ENCODE data around the gene CUL7. TPM values are rescaled to one million over a fixed set of nuclear protein-coding genes. Genes with fewer than 3 reads are reported as not detected.
A peak's percentile ranks its signal among the peaks of the same experiment; 100 is the strongest.

Gene CUL7
- total RNA-seq, 1 donor from 2014 or later: 58.1 TPM

GRCh38 chr6:43077333-43077809 is 23.7 kb upstream of the CUL7 start:
- no peak for DNase-seq (ENCODE audit: low read depth)

GRCh38 chr6:43076464-43077332 is 23.0 kb upstream of the CUL7 start:
- DNase-seq (ENCODE audit: low read depth): peak; percentile 49

GRCh38 chr6:43075670-43076463 is 22.2 kb upstream of the CUL7 start, which contains the start of gene PTK7:
Gene PTK7 (plus strand): TSS chr6:43076314. CDS start chr6:43076489, 175 bp downstream.
- peak; percentile 64 for DNase-seq (ENCODE audit: low read depth)

- peak; percentile 23 for DNase-seq (ENCODE audit: low read depth)
These were observed 21.4 kb upstream of the CUL7 start for GRCh38 chr6:43074847-43075669.

- DNase-seq (ENCODE audit: low read depth): peak; percentile 59
These were observed 16.5 kb upstream of the CUL7 start for GRCh38 chr6:43070028-43070632.

- no peak for DNase-seq (ENCODE audit: low read depth)
These were observed 9.2 kb upstream of the CUL7 start for GRCh38 chr6:43062818-43063217.

GRCh38 chr6:43061861-43062260 is 8.2 kb upstream of the CUL7 start:
- DNase-seq (ENCODE audit: low read depth): no peak

GRCh38 chr6:43060755-43061633 is 7.3 kb upstream of the CUL7 start:
- no peak for DNase-seq (ENCODE audit: low read depth)

- DNase-seq (ENCODE audit: low read depth): no peak
These were observed 6.5 kb upstream of the CUL7 start for GRCh38 chr6:43060034-43060754.

GRCh38 chr6:43059168-43060033 is 5.8 kb upstream of the CUL7 start, which contains the start of the genes KLC4 and MRPL2:
Gene KLC4 (plus strand): TSS chr6:43059631. CDS start chr6:43061336, 1,705 bp downstream.
Gene MRPL2 (minus strand): TSS chr6:43059434. CDS start chr6:43059381, 53 bp downstream.
- DNase-seq (ENCODE audit: low read depth): peak; percentile 99

- DNase-seq (ENCODE audit: low read depth): no peak
These were observed 4.9 kb upstream of the CUL7 start for GRCh38 chr6:43058531-43058930.

GRCh38 chr6:43055966-43056365 is 2.3 kb upstream of the CUL7 start:
- no peak for DNase-seq (ENCODE audit: low read depth)

- no peak for DNase-seq (ENCODE audit: low read depth)
These were observed 724 bp upstream of the CUL7 start for GRCh38 chr6:43054206-43054943.

GRCh38 chr6:43052842-43053544 is 658 bp downstream of the CUL7 start:
- DNase-seq (ENCODE audit: low read depth): peak; percentile 68

- DNase-seq (ENCODE audit: low read depth): no peak
These were observed 1.3 kb downstream of the CUL7 start for GRCh38 chr6:43052225-43052841.

GRCh38 chr6:43050981-43051380 is 2.7 kb downstream of the CUL7 start:
- no peak for DNase-seq (ENCODE audit: low read depth)
